Activated CD4-positive, CD25-positive, alpha-beta regulatory T cell treated with anti-CD3 and anti-CD28 coated beads, Interleukin-2, amount 50 U/mL, for 16 hours (primary cell): ENCODE measurements around the gene POU2F1.

Experiments used
- DNase-seq: peaks from one replicate; pipeline ENCODE4 v3.0.0-alpha.2; 2020; ENCODE audit warnings: low read depth, low spot score

Gene POU2F1

GRCh38 chr1:167467126-167467710 is 246.5 kb downstream of the POU2F1 start:
- DNase-seq: no peak

GRCh38 chr1:167467752-167468151 is 247.1 kb downstream of the POU2F1 start:
- DNase-seq: no peak

GRCh38 chr1:167469280-167469965 is 248.7 kb downstream of the POU2F1 start:
- no peak for DNase-seq

GRCh38 chr1:167471568-167471967 is 250.9 kb downstream of the POU2F1 start:
- no peak for DNase-seq

GRCh38 chr1:167472752-167473521 is 252.3 kb downstream of the POU2F1 start:
- no peak for DNase-seq

- DNase-seq: no peak
Observed at GRCh38 chr1:167473761-167474160, 253.1 kb downstream of the POU2F1 start.

- no peak for DNase-seq
Observed at GRCh38 chr1:167474191-167474641, 253.5 kb downstream of the POU2F1 start.

GRCh38 chr1:167476061-167476460 is 255.4 kb downstream of the POU2F1 start:
- no peak for DNase-seq
